GM12878 (cell line): ENCODE data around the gene NLRC3.

ENCODE experiments used
- EP300 ChIP-seq, 2 experiments: fragments of 150-350 bp in 1 of 2; IDR thresholded peaks; 2 replicates each; pipeline ENCODE4 v1.6.1; 2011 to 2012; ENCODE audit warnings: low read depth in 2 of 2, low read length in 2 of 2, borderline replicate concordance in 1 of 2, improper control_type of control experiment in 1 of 2, inconsistent platforms in 1 of 2; ENCODE audit not compliant: control insufficient read depth in 1 of 2
- POLR2AphosphoS5 ChIP-seq: IDR thresholded peaks from 2 replicates; pipeline ENCODE4 v1.6.1; 2011; ENCODE audit warnings: mild to moderate bottlenecking, low read length, inconsistent platforms
- TAF1 ChIP-seq: IDR thresholded peaks from 2 replicates; pipeline ENCODE4 v1.6.1; 2011; ENCODE audit warnings: mild to moderate bottlenecking, low read depth, low read length, borderline replicate concordance
- TF ChIP-seq, protein P1 (sequence below), 3 experiments: IDR thresholded peaks in 2 of 3; conservative IDR thresholded peaks in 1 of 3; 2 replicates each; pipeline ENCODE4 v1.5.1; 2011; ENCODE audit warnings: low read depth in 3 of 3, low read length in 3 of 3, mild to moderate bottlenecking in 3 of 3, control low read depth in 2 of 3, moderate library complexity in 2 of 3, inconsistent platforms in 1 of 3, mixed read lengths in 1 of 3; ENCODE audit not compliant: control insufficient read depth in 2 of 3, insufficient read depth in 1 of 3; ENCODE audit errors: extremely low read depth in 1 of 3
- TF ChIP-seq, protein P2 (sequence below): IDR thresholded peaks from 2 replicates; pipeline ENCODE4 v1.6.1; 2011; ENCODE audit warnings: mild to moderate bottlenecking, low read depth, low read length, moderate library complexity; ENCODE audit not compliant: insufficient replicate concordance
- TF ChIP-seq, protein P3 (sequence below): IDR thresholded peaks from 2 replicates; pipeline ENCODE4 v1.6.1; 2012; ENCODE audit warnings: mild to moderate bottlenecking, low read depth, low read length
- TF ChIP-seq, protein P4 (sequence below): fragments of 450-650 bp; IDR thresholded peaks from 2 replicates; pipeline ENCODE4 v1.6.1; 2016; ENCODE audit warnings: mild to moderate bottlenecking

DNA sequence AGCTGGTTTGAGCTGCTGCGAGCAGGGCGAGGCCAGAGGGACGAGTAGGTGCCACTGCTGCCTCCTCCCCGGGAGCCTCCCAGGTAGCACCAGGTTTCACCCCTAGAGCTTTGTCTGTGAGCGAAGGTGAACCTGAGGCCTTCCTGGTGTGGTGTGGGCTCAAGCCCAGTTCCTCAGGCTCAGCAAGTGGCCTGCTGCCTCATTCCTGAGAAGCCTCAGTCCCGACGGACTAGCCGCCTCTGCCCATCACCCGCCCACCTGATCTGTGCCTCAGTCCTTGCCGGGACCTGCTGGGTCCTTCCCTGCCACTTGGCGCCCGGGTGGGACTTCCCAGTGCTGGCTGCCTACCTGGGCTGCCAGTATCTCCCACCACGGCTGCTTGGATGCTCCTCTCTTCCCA, 1.7 kb downstream of the NLRC3 start:
- TF ChIP-seq POLR2AphosphoS5 (no peak), EP300 (IDR thresholded peaks at IDR 0.05; ENCODE audit: borderline replicate concordance in 1 of 2, control insufficient read depth in 1 of 2, low read depth in 2 of 2, low read length in 2 of 2) (no peak), TAF1 (no peak)
- TF ChIP-seq, protein P1, sequence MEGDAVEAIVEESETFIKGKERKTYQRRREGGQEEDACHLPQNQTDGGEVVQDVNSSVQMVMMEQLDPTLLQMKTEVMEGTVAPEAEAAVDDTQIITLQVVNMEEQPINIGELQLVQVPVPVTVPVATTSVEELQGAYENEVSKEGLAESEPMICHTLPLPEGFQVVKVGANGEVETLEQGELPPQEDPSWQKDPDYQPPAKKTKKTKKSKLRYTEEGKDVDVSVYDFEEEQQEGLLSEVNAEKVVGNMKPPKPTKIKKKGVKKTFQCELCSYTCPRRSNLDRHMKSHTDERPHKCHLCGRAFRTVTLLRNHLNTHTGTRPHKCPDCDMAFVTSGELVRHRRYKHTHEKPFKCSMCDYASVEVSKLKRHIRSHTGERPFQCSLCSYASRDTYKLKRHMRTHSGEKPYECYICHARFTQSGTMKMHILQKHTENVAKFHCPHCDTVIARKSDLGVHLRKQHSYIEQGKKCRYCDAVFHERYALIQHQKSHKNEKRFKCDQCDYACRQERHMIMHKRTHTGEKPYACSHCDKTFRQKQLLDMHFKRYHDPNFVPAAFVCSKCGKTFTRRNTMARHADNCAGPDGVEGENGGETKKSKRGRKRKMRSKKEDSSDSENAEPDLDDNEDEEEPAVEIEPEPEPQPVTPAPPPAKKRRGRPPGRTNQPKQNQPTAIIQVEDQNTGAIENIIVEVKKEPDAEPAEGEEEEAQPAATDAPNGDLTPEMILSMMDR (IDR thresholded peaks at IDR 0.05 in 2 of 3, conservative IDR thresholded peaks at IDR 0.05 in 1 of 3; ENCODE audit: control insufficient read depth in 2 of 3, extremely low read depth in 1 of 3, insufficient read depth in 1 of 3, low read depth in 3 of 3, low read length in 3 of 3) = no peak
- TF ChIP-seq, protein P2, sequence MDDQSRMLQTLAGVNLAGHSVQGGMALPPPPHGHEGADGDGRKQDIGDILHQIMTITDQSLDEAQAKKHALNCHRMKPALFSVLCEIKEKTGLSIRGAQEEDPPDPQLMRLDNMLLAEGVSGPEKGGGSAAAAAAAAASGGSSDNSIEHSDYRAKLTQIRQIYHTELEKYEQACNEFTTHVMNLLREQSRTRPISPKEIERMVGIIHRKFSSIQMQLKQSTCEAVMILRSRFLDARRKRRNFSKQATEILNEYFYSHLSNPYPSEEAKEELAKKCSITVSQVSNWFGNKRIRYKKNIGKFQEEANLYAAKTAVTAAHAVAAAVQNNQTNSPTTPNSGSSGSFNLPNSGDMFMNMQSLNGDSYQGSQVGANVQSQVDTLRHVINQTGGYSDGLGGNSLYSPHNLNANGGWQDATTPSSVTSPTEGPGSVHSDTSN = no peak
- TF ChIP-seq, protein P3, sequence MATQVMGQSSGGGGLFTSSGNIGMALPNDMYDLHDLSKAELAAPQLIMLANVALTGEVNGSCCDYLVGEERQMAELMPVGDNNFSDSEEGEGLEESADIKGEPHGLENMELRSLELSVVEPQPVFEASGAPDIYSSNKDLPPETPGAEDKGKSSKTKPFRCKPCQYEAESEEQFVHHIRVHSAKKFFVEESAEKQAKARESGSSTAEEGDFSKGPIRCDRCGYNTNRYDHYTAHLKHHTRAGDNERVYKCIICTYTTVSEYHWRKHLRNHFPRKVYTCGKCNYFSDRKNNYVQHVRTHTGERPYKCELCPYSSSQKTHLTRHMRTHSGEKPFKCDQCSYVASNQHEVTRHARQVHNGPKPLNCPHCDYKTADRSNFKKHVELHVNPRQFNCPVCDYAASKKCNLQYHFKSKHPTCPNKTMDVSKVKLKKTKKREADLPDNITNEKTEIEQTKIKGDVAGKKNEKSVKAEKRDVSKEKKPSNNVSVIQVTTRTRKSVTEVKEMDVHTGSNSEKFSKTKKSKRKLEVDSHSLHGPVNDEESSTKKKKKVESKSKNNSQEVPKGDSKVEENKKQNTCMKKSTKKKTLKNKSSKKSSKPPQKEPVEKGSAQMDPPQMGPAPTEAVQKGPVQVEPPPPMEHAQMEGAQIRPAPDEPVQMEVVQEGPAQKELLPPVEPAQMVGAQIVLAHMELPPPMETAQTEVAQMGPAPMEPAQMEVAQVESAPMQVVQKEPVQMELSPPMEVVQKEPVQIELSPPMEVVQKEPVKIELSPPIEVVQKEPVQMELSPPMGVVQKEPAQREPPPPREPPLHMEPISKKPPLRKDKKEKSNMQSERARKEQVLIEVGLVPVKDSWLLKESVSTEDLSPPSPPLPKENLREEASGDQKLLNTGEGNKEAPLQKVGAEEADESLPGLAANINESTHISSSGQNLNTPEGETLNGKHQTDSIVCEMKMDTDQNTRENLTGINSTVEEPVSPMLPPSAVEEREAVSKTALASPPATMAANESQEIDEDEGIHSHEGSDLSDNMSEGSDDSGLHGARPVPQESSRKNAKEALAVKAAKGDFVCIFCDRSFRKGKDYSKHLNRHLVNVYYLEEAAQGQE = no peak
- TF ChIP-seq, protein P4, sequence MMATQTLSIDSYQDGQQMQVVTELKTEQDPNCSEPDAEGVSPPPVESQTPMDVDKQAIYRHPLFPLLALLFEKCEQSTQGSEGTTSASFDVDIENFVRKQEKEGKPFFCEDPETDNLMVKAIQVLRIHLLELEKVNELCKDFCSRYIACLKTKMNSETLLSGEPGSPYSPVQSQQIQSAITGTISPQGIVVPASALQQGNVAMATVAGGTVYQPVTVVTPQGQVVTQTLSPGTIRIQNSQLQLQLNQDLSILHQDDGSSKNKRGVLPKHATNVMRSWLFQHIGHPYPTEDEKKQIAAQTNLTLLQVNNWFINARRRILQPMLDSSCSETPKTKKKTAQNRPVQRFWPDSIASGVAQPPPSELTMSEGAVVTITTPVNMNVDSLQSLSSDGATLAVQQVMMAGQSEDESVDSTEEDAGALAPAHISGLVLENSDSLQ = no peak
